Upper lobe of left lung (tissue), 4 donors: ENCODE results near the gene GYPC.

Source experiments
- EP300 ChIP-seq, 4 donors: sonication (generic); formaldehyde crosslinking; IDR thresholded peaks; one replicate each; pipeline ENCODE4 v1.5.1; 2017; ENCODE audit warnings: antibody characterized with exemption in 4 of 4, control low read depth in 2 of 4
- POLR2A ChIP-seq, 4 donors: fragments of 450-650 bp; IDR thresholded peaks; one replicate each; pipeline ENCODE4 v1.5.1; 2016 to 2017; ENCODE audit warnings: antibody characterized with exemption in 4 of 4, mild to moderate bottlenecking in 2 of 4
- POLR2AphosphoS5 ChIP-seq, 2 donors: sonication (generic); formaldehyde crosslinking; IDR thresholded peaks; one replicate each; pipeline ENCODE4 v1.5.1; 2017; ENCODE audit warnings: antibody characterized with exemption in 2 of 2
- TF ChIP-seq, protein P1 (sequence below), 6 experiments: fragments of 450-650 bp in 4 of 6; fragments of 200-600 bp in 2 of 6; sonication (generic) in 2 of 6; IDR thresholded peaks; one replicate each; pipeline ENCODE4 v1.5.1; 2016 to 2019; ENCODE audit warnings: antibody characterized with exemption in 6 of 6

GRCh38 chr2:126669772-126670171, 13.8 kb downstream of the GYPC start:
- TF ChIP-seq, protein P1, sequence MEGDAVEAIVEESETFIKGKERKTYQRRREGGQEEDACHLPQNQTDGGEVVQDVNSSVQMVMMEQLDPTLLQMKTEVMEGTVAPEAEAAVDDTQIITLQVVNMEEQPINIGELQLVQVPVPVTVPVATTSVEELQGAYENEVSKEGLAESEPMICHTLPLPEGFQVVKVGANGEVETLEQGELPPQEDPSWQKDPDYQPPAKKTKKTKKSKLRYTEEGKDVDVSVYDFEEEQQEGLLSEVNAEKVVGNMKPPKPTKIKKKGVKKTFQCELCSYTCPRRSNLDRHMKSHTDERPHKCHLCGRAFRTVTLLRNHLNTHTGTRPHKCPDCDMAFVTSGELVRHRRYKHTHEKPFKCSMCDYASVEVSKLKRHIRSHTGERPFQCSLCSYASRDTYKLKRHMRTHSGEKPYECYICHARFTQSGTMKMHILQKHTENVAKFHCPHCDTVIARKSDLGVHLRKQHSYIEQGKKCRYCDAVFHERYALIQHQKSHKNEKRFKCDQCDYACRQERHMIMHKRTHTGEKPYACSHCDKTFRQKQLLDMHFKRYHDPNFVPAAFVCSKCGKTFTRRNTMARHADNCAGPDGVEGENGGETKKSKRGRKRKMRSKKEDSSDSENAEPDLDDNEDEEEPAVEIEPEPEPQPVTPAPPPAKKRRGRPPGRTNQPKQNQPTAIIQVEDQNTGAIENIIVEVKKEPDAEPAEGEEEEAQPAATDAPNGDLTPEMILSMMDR (IDR thresholded peaks at IDR 0.05), result no peak
- no peak for TF ChIP-seq POLR2A (IDR thresholded peaks at IDR 0.05)
- TF ChIP-seq POLR2AphosphoS5 (IDR thresholded peaks at IDR 0.05), result no peak
- peak in 1 of 4 donors; percentile 20 for TF ChIP-seq EP300 (IDR thresholded peaks at IDR 0.05)
